ENCODE data around the gene USP43. TPM values are rescaled to one million over a fixed set of nuclear protein-coding genes. Genes with fewer than 3 reads are reported as not detected.
"Not testable (repeated sequence)": the region's sequence is repeated elsewhere in the genome, so short reads cannot be mapped to it uniquely, and the experiment has no call there.

The USP43 gene
- total RNA-seq: under 1 TPM; 0.25 to 0.30 TPM

DNA sequence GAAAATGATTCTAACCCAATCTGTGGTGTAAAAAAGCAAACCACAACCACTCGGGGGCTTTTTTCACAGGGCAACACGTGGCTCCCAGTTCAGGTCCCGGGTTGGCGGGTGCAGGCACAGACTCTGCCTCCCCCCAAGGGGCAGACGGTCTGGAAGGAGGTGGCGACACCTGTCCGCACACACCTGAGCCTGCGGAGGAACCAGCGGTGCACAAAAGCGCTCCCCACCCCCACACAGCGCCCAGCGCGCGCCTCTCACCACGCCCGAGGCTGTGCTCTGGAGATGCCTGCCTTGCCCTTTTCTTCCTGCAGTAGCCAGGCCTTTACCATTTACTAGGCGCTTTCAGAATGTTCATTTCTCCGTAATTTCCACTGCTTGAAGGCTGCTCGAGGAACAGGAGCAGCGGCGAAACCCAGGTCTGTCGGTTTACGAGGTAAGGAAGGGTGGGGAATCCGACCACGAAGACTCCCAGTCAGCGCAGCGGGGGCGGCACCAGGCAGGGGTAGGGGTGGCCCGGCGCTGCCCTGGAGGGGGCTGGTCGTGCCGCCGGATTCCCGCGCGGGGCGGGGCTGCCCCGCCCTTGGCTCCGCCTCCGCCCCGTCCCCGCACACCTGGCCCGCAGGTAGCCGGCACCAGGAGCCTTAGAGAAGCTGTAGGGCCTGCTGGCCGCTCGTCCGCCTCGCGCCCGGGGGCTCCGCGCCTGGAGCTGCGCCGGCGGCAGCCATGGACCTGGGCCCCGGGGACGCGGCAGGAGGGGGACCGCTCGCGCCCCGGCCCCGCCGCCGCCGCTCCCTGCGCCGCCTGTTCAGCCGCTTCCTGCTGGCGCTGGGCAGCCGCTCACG lies at the start of gene USP43:
Gene USP43, plus strand, starts transcription at position 608 of the 842 bp plus-strand sequence. Its CDS starts 116 bp downstream, at position 724.
- peaks cover 53% of the 10 kb centered on the region for H3K27me3 Mint-ChIP-seq
- H3K9me3 Mint-ChIP-seq: no peaks in the 10 kb centered on the region
- peak within 1 kb of the TSS; percentile 52 for H3K27ac Mint-ChIP-seq
- H3K4me1 Mint-ChIP-seq: peaks cover 20% of the 10 kb centered on the region
- POLR2A ChIA-PET: no interaction called here
- DNase-seq: peak; percentile 19
- no peaks in the 10 kb centered on the region for H3K36me3 Mint-ChIP-seq (ENCODE audit: low read depth)
- H3K4me3 Mint-ChIP-seq: peak within 1 kb of the TSS; percentile 65
- CTCF ChIA-PET: no interaction called here

GRCh38 chr17:9597638-9598037 lies 47.7 kb upstream of the USP43 start:
- H3K4me3 Mint-ChIP-seq; H3K36me3 Mint-ChIP-seq (ENCODE audit: low read depth); H3K4me1 Mint-ChIP-seq; DNase-seq; H3K27ac Mint-ChIP-seq; H3K9me3 Mint-ChIP-seq; CTCF ChIA-PET; H3K27me3 Mint-ChIP-seq; POLR2A ChIA-PET: not testable (repeated sequence)

- DNase-seq: no peak
- no peak overlapping the region for H3K4me3 Mint-ChIP-seq
- H3K4me1 Mint-ChIP-seq: no peaks in the 10 kb centered on the region
- peaks cover 2% of the 10 kb centered on the region for H3K27me3 Mint-ChIP-seq
- CTCF ChIA-PET: no interaction called here
- H3K9me3 Mint-ChIP-seq: no peaks in the 10 kb centered on the region
- no peak overlapping the region for H3K27ac Mint-ChIP-seq
- H3K36me3 Mint-ChIP-seq (ENCODE audit: low read depth): no peaks in the 10 kb centered on the region
- POLR2A ChIA-PET: no interaction called here
Observed at GRCh38 chr17:9598661-9599060, 46.7 kb upstream of the USP43 start.

DNA sequence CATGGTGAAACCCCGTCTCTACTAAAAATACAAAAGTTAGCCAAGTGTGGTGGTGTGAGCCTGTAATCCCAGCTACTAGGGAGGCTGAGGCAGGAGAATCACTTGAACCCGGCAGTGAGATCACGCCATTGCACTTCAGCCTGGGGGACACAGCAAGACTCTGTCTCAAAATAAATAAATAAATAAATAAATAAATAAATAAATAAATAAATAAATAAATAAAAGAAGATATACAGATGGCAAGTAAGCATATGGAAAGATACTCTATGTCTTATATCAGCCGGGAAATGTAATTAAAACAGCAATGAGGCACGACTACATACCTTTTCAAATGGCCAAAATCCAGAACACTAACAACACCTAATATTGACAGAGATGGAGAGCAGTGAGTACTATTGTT lies 40.7 kb upstream of the USP43 start:
- CTCF ChIA-PET; H3K27me3 Mint-ChIP-seq; DNase-seq; H3K27ac Mint-ChIP-seq; H3K36me3 Mint-ChIP-seq (ENCODE audit: low read depth); POLR2A ChIA-PET; H3K4me3 Mint-ChIP-seq; H3K4me1 Mint-ChIP-seq; H3K9me3 Mint-ChIP-seq: not testable (repeated sequence)

- H3K36me3 Mint-ChIP-seq (ENCODE audit: low read depth): no peaks in the 10 kb centered on the region
- H3K4me1 Mint-ChIP-seq: no peaks in the 10 kb centered on the region
- no peak for DNase-seq
- no peak overlapping the region for H3K4me3 Mint-ChIP-seq
- no peaks in the 10 kb centered on the region for H3K9me3 Mint-ChIP-seq
- no peak overlapping the region for H3K27ac Mint-ChIP-seq
- H3K27me3 Mint-ChIP-seq: peaks cover 4% of the 10 kb centered on the region
- ChIA-PET CTCF (no interaction called here), POLR2A (no interaction called here)
Observed at GRCh38 chr17:9606453-9606852, 38.9 kb upstream of the USP43 start.

GRCh38 chr17:9607058-9607457 lies 38.3 kb upstream of the USP43 start:
- H3K4me1 Mint-ChIP-seq; H3K4me3 Mint-ChIP-seq; H3K27ac Mint-ChIP-seq; DNase-seq; H3K9me3 Mint-ChIP-seq; POLR2A ChIA-PET; H3K36me3 Mint-ChIP-seq (ENCODE audit: low read depth); H3K27me3 Mint-ChIP-seq: not testable (repeated sequence)
- CTCF ChIA-PET: interaction anchor here (1.6 kb wide), 1 partner anchor 30 kb away, joined by 4 read pairs; no protein-coding TSS in a partner anchor

GRCh38 chr17:9611557-9611956 lies 33.8 kb upstream of the USP43 start:
- CTCF ChIA-PET: interaction anchor here (0.6 kb wide), 1 partner anchor 76 kb away, joined by 3 read pairs; no protein-coding TSS in a partner anchor
- Mint-ChIP-seq H3K9me3 (no peaks in the 10 kb centered on the region), H3K27ac (no peak overlapping the region), H3K4me1 (no peaks in the 10 kb centered on the region), H3K27me3 (no peaks in the 10 kb centered on the region), H3K36me3 (ENCODE audit: low read depth) (no peaks in the 10 kb centered on the region), H3K4me3 (no peak overlapping the region)
- no peak for DNase-seq
- POLR2A ChIA-PET: no interaction called here

GRCh38 chr17:9612006-9612405 lies 33.3 kb upstream of the USP43 start:
- Mint-ChIP-seq H3K27ac (no peak overlapping the region), H3K36me3 (ENCODE audit: low read depth) (no peaks in the 10 kb centered on the region), H3K4me3 (no peak overlapping the region), H3K27me3 (no peaks in the 10 kb centered on the region), H3K9me3 (no peaks in the 10 kb centered on the region), H3K4me1 (no peaks in the 10 kb centered on the region)
- ChIA-PET POLR2A (no interaction called here), CTCF (no interaction called here)
- DNase-seq: no peak

GRCh38 chr17:9615486-9615885 lies 29.8 kb upstream of the USP43 start:
- no peak for DNase-seq
- Mint-ChIP-seq H3K27ac (no peak overlapping the region), H3K27me3 (no peaks in the 10 kb centered on the region), H3K9me3 (no peaks in the 10 kb centered on the region), H3K36me3 (ENCODE audit: low read depth) (no peaks in the 10 kb centered on the region), H3K4me1 (no peaks in the 10 kb centered on the region), H3K4me3 (no peak overlapping the region)
- CTCF ChIA-PET: no interaction called here
- POLR2A ChIA-PET: no interaction called here

- no peak overlapping the region for H3K4me3 Mint-ChIP-seq
- POLR2A ChIA-PET: no interaction called here
Observed at GRCh38 chr17:9622961-9623360, 22.4 kb upstream of the USP43 start.

DNA sequence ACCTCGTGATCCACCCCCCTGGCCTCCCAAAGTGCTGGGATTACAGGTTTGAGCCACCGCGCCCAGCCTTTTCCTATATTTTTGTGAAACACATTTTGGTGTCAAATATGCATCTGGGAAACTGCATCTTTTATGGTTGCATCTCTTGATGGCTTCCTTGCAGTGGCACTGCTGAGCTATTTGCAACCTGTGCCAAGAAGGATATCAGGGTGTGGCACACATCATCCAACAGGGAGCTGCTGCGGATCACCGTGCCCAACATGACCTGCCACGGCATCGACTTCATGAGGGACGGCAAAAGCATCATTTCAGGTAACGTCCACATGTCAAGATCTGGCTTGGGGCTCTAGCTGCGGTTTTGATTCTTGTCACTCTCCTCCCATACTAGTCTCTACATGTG lies 16.8 kb upstream of the USP43 start:
- ChIA-PET POLR2A (no interaction called here), CTCF (no interaction called here)
- Mint-ChIP-seq H3K36me3 (ENCODE audit: low read depth) (no peaks in the 10 kb centered on the region), H3K27me3 (peaks cover 3% of the 10 kb centered on the region), H3K9me3 (peaks cover 8% of the 10 kb centered on the region), H3K4me1 (no peaks in the 10 kb centered on the region), H3K4me3 (no peak overlapping the region), H3K27ac (no peak overlapping the region)
- DNase-seq: no peak

More at GRCh38 chr17:9622961-9623360, 22.4 kb upstream of the USP43 start:
- Mint-ChIP-seq H3K36me3 (ENCODE audit: low read depth) (no peaks in the 10 kb centered on the region), H3K9me3 (peaks cover 22% of the 10 kb centered on the region), H3K4me1 (no peaks in the 10 kb centered on the region), H3K27ac (no peak overlapping the region), H3K27me3 (peaks cover 10% of the 10 kb centered on the region)
- DNase-seq: no peak
- CTCF ChIA-PET: no interaction called here

DNA sequence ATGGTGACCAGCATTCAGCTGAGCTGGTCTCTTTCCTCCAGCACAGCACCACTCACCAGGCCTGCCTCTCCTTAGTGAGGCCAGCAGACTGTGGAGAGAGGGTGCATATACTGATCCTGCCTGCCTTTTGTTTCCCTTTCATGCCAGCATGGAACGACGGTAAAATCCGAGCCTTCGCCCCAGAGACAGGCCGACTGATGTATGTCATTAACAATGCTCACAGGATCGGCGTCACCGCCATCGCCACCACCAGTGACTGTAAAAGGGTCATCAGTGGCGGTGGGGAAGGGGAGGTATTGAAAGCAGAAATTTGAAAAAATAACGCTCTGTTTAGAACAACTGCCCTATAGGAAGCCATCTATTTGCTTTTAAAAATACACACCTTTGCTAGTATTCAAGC lies 12.6 kb upstream of the USP43 start:
- H3K4me3 Mint-ChIP-seq: no peak overlapping the region
- no peaks in the 10 kb centered on the region for H3K4me1 Mint-ChIP-seq
- no peaks in the 10 kb centered on the region for H3K27me3 Mint-ChIP-seq
- no peaks in the 10 kb centered on the region for H3K9me3 Mint-ChIP-seq
- H3K27ac Mint-ChIP-seq: no peak overlapping the region
- DNase-seq: no peak
- H3K36me3 Mint-ChIP-seq (ENCODE audit: low read depth): no peaks in the 10 kb centered on the region
- ChIA-PET POLR2A (no interaction called here), CTCF (no interaction called here)

- ChIA-PET POLR2A (no interaction called here), CTCF (no interaction called here)
- Mint-ChIP-seq H3K4me1 (no peaks in the 10 kb centered on the region), H3K36me3 (ENCODE audit: low read depth) (no peaks in the 10 kb centered on the region), H3K4me3 (no peak overlapping the region), H3K27me3 (no peaks in the 10 kb centered on the region), H3K9me3 (no peaks in the 10 kb centered on the region), H3K27ac (no peak overlapping the region)
- no peak for DNase-seq
Observed at GRCh38 chr17:9635340-9635739, 10.0 kb upstream of the USP43 start.

- no peak for DNase-seq
- Mint-ChIP-seq H3K4me1 (no peaks in the 10 kb centered on the region), H3K27ac (no peak overlapping the region), H3K27me3 (peaks cover under 1% of the 10 kb centered on the region), H3K4me3 (no peak overlapping the region), H3K9me3 (no peaks in the 10 kb centered on the region), H3K36me3 (ENCODE audit: low read depth) (no peaks in the 10 kb centered on the region)
- CTCF ChIA-PET: no interaction called here
- POLR2A ChIA-PET: no interaction called here
Observed at GRCh38 chr17:9636501-9636900, 8.8 kb upstream of the USP43 start.
